ENCODE results near the gene PLVAP. TPM values are rescaled to one million over a fixed set of nuclear protein-coding genes. Genes with fewer than 3 reads are reported as not detected.
A peak's percentile ranks its signal among the peaks of the same experiment; 100 is the strongest.

Gene PLVAP
- total and polyA plus RNA-seq, 5 donors from 2014 or later, result not detected

DNA sequence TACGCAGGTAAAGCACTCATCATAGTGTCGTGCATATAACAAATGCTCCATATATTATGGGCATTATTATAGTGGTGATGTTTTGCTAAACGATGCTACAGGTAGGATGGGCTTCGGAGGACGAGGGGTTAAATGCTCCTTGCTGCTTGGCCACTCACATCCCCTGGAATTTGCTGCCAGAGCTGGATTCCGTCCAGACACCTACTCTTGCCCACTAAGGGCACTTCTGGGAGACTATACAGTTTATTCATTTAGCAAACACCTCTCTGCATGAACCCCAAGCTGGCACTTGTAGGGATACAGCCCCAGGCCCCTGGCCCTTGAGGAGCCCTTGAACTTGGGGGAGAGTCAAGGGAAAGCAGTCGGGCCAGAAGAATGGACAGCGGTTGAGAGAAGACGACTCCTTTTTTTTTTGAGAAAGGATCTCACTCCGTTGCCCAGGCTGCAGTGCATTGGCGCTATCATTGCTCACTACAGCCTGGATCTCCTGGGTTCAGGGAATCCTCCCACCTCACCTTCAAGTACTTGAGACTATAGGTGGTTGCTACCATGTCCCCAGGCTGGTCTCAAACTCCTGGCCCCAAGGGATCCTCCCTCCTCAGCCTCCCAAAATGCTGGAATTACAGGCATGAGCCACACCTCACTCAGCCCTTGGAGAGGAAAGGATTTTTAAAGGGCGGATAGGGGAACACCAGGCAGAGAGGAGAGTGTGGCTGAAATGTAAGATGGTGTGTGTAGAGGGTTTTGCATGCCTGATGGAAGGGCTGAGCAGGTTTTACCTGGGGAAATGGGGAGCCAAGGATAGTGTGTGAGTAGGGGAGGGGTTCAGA is 72.5 kb downstream of the PLVAP start:
- DNase-seq (no peak), ATAC-seq (ENCODE audit: low read depth in 2 of 2) (no peak)
- peak overlapping the region; percentile 44 for H3K4me3 ChIP-seq (ENCODE audit: low read depth, low read length)
- peak overlapping the region; percentile 88 for H3K27ac ChIP-seq (ENCODE audit: insufficient read depth, low read length, poor library complexity, severe bottlenecking)
- H3K27me3 Mint-ChIP-seq, result no peaks in the 10 kb centered on the region
- no peaks in the 10 kb centered on the region for H3K27me3 ChIP-seq (ENCODE audit: control insufficient read depth, insufficient read depth, low read length)
- H3K9me3 ChIP-seq (ENCODE audit: control insufficient read depth in 2 of 2, low read length in 2 of 2), result no peaks in the 10 kb centered on the region
- peaks cover 11 to 55% (median 27%) of the 10 kb centered on the region in 4 donors for H3K4me1 Mint-ChIP-seq
- no peaks in the 10 kb centered on the region for H3K36me3 ChIP-seq (ENCODE audit: control insufficient read depth, insufficient read depth, low read length)
- peak overlapping the region; percentile 92 to 96 (median 93) for H3K4me3 Mint-ChIP-seq
- no peaks in the 10 kb centered on the region for H3K9me3 Mint-ChIP-seq
- peak overlapping the region; percentile 73 to 95 (median 79) for H3K27ac Mint-ChIP-seq
- peaks cover 43% of the 10 kb centered on the region for H3K4me1 ChIP-seq (ENCODE audit: control insufficient read depth, insufficient read depth, low read length, poor library complexity, severe bottlenecking)
- peaks cover 5% of the 10 kb centered on the region for H3K36me3 Mint-ChIP-seq

GRCh38 chr19:17303940-17304267 is 73.2 kb downstream of the PLVAP start:
- Mint-ChIP-seq H3K9me3 (no peaks in the 10 kb centered on the region), H3K27ac (peak overlapping the region in 2 of 3 donors; percentile 14 to 58), H3K4me3 (peak overlapping the region; percentile 80 to 96 (median 84)), H3K27me3 (no peaks in the 10 kb centered on the region), H3K4me1 (peaks cover 6 to 48% (median 23%) of the 10 kb centered on the region in 4 donors), H3K36me3 (no peaks in the 10 kb centered on the region)
- Histone ChIP-seq H3K27ac (ENCODE audit: insufficient read depth, low read length, poor library complexity, severe bottlenecking) (peak overlapping the region; percentile 72), H3K4me1 (ENCODE audit: control insufficient read depth, insufficient read depth, low read length, poor library complexity, severe bottlenecking) (peaks cover 40% of the 10 kb centered on the region), H3K4me3 (ENCODE audit: low read depth, low read length) (peak overlapping the region; percentile 32), H3K27me3 (ENCODE audit: control insufficient read depth, insufficient read depth, low read length) (no peaks in the 10 kb centered on the region), H3K36me3 (ENCODE audit: control insufficient read depth, insufficient read depth, low read length) (no peaks in the 10 kb centered on the region), H3K9me3 (ENCODE audit: control insufficient read depth in 2 of 2, low read length in 2 of 2) (no peaks in the 10 kb centered on the region)
- no peak for ATAC-seq (ENCODE audit: low read depth in 2 of 2)
- no peak for DNase-seq

- peaks cover 40% of the 10 kb centered on the region for H3K4me1 ChIP-seq (ENCODE audit: control insufficient read depth, insufficient read depth, low read length, poor library complexity, severe bottlenecking)
- H3K4me1 Mint-ChIP-seq, result peaks cover 5 to 48% (median 22%) of the 10 kb centered on the region in 4 donors
- ATAC-seq (ENCODE audit: low read depth in 2 of 2) (peak; percentile 71), DNase-seq (peak; percentile 88 to 95 (median 89))
- H3K36me3 ChIP-seq (ENCODE audit: control insufficient read depth, insufficient read depth, low read length), result peaks cover 2% of the 10 kb centered on the region
- no peaks in the 10 kb centered on the region for H3K9me3 Mint-ChIP-seq
- H3K27me3 Mint-ChIP-seq, result no peaks in the 10 kb centered on the region
- peak within 1 kb of the TSS; percentile 32 for H3K4me3 ChIP-seq (ENCODE audit: low read depth, low read length)
- peak within 1 kb of the TSS; percentile 72 for H3K27ac ChIP-seq (ENCODE audit: insufficient read depth, low read length, poor library complexity, severe bottlenecking)
- H3K36me3 Mint-ChIP-seq, result peaks cover 1% of the 10 kb centered on the region
- H3K9me3 ChIP-seq (ENCODE audit: control insufficient read depth in 2 of 2, low read length in 2 of 2), result no peaks in the 10 kb centered on the region
- H3K27me3 ChIP-seq (ENCODE audit: control insufficient read depth, insufficient read depth, low read length), result no peaks in the 10 kb centered on the region
- H3K27ac Mint-ChIP-seq, result peak within 1 kb of the TSS; percentile 42 to 84 (median 58)
- H3K4me3 Mint-ChIP-seq, result peak within 1 kb of the TSS; percentile 80 to 96 (median 84)
Measured at GRCh38 chr19:17303167-17303939, 73.8 kb downstream of the PLVAP start, which contains the start of gene ABHD8. Gene ABHD8 (minus strand): TSS chr19:17303425. CDS start chr19:17301616, 1,809 bp downstream.

- H3K4me1 ChIP-seq (ENCODE audit: control insufficient read depth, insufficient read depth, low read length, poor library complexity, severe bottlenecking), result peaks cover 40% of the 10 kb centered on the region
- peak in 1 of 3 donors; percentile 21 for DNase-seq
- ATAC-seq (ENCODE audit: low read depth in 2 of 2), result no peak
- Mint-ChIP-seq H3K27me3 (no peaks in the 10 kb centered on the region), H3K36me3 (peaks cover 5% of the 10 kb centered on the region), H3K9me3 (no peaks in the 10 kb centered on the region), H3K4me3 (peak overlapping the region; percentile 80 to 96 (median 82)), H3K27ac (peak overlapping the region in 2 of 3 donors; percentile 42 to 54), H3K4me1 (peaks cover 5 to 43% (median 20%) of the 10 kb centered on the region in 4 donors)
- no peaks in the 10 kb centered on the region for H3K9me3 ChIP-seq (ENCODE audit: control insufficient read depth in 2 of 2, low read length in 2 of 2)
- H3K36me3 ChIP-seq (ENCODE audit: control insufficient read depth, insufficient read depth, low read length), result peaks cover 4% of the 10 kb centered on the region
- H3K27ac ChIP-seq (ENCODE audit: insufficient read depth, low read length, poor library complexity, severe bottlenecking), result peak overlapping the region; percentile 72
- no peaks in the 10 kb centered on the region for H3K27me3 ChIP-seq (ENCODE audit: control insufficient read depth, insufficient read depth, low read length)
- H3K4me3 ChIP-seq (ENCODE audit: low read depth, low read length), result no peak overlapping the region
Measured at GRCh38 chr19:17302391-17303166, 74.6 kb downstream of the PLVAP start.

Other genes starting within 250 kb of the PLVAP start
- 27.1 TPM for gene USE1, start 162.0 kb downstream of the PLVAP start, total RNA-seq
- gene USE1, start 162.0 kb downstream of the PLVAP start, polyA plus RNA-seq, result 10 to 100 TPM; 43.9 to 53.7 (median 50.1) TPM
- gene OCEL1, start 151.1 kb downstream of the PLVAP start, total RNA-seq, result 23.3 TPM
- gene OCEL1, start 151.1 kb downstream of the PLVAP start, polyA plus RNA-seq, result 10 to 100 TPM; 34.0 to 51.0 (median 47.1) TPM
- gene NR2F6, start 131.4 kb downstream of the PLVAP start, total RNA-seq, result 0.52 TPM
- gene NR2F6, start 131.4 kb downstream of the PLVAP start, polyA plus RNA-seq, result 1 to 10 TPM in 2 of 4 donors, under 1 TPM in 2; 0.81 to 3.2 (median 1.5) TPM
- not detected for gene USHBP1, start 112.6 kb downstream of the PLVAP start, total RNA-seq
- gene USHBP1, start 112.6 kb downstream of the PLVAP start, polyA plus RNA-seq, result not detected
- gene BABAM1, start 109.9 kb downstream of the PLVAP start, total RNA-seq, result 82.3 TPM
- gene BABAM1, start 109.9 kb downstream of the PLVAP start, polyA plus RNA-seq, result 100 to 1,000 TPM; 111 to 140 (median 124) TPM
- 1.8 TPM for gene ANKLE1, start 95.4 kb downstream of the PLVAP start, total RNA-seq
- gene ANKLE1, start 95.4 kb downstream of the PLVAP start, polyA plus RNA-seq, result 1 to 10 TPM in 2 of 4 donors, under 1 TPM in 2; 0.15 to 1.0 (median 0.96) TPM
- gene ABHD8, start 73.9 kb downstream of the PLVAP start, total RNA-seq, result 5.1 TPM
- gene ABHD8, start 73.9 kb downstream of the PLVAP start, polyA plus RNA-seq, result 1 to 10 TPM; 5.6 to 8.7 (median 6.4) TPM
- gene MRPL34, start 71.5 kb downstream of the PLVAP start, total RNA-seq, result 37.1 TPM
- 100 to 1,000 TPM; 223 to 248 (median 236) TPM for gene MRPL34, start 71.5 kb downstream of the PLVAP start, polyA plus RNA-seq
- gene DDA1, start 67.8 kb downstream of the PLVAP start, total RNA-seq, result 43.8 TPM
- 10 to 100 TPM; 26.7 to 38.6 (median 32.0) TPM for gene DDA1, start 67.8 kb downstream of the PLVAP start, polyA plus RNA-seq
- 17.8 TPM for gene ANO8, start 42.5 kb downstream of the PLVAP start, total RNA-seq
- under 1 TPM in 3 of 4 donors, not detected in 1; 0.06 to 0.11 (median 0.08) TPM for gene ANO8, start 42.5 kb downstream of the PLVAP start, polyA plus RNA-seq
- gene GTPBP3, start 39.8 kb downstream of the PLVAP start, total RNA-seq, result 26.1 TPM
- gene GTPBP3, start 39.8 kb downstream of the PLVAP start, polyA plus RNA-seq, result 1 to 10 TPM; 5.2 to 9.4 (median 8.7) TPM
- gene CCDC194, start 16.9 kb upstream of the PLVAP start, total RNA-seq, result 1.3 TPM
- gene CCDC194, start 16.9 kb upstream of the PLVAP start, polyA plus RNA-seq, result not detected
- 45.6 TPM for gene BST2, start 28.3 kb upstream of the PLVAP start, total RNA-seq
- 100 to 1,000 TPM; 155 to 175 (median 158) TPM for gene BST2, start 28.3 kb upstream of the PLVAP start, polyA plus RNA-seq
- gene MVB12A, start 42.7 kb upstream of the PLVAP start, total RNA-seq, result 26.7 TPM
- 10 to 100 TPM; 30.1 to 48.6 (median 38.4) TPM for gene MVB12A, start 42.7 kb upstream of the PLVAP start, polyA plus RNA-seq
- gene TMEM221, start 71.3 kb upstream of the PLVAP start, total RNA-seq, result not detected
- under 1 TPM in 1 of 4 donors, not detected in 3; 0.16 TPM for gene TMEM221, start 71.3 kb upstream of the PLVAP start, polyA plus RNA-seq
- gene NXNL1, start 83.6 kb upstream of the PLVAP start, total RNA-seq, result not detected
- gene NXNL1, start 83.6 kb upstream of the PLVAP start, polyA plus RNA-seq, result not detected
- gene SLC27A1, start 93.2 kb upstream of the PLVAP start, total RNA-seq, result 4.6 TPM
- 1 to 10 TPM; 3.9 to 5.2 (median 4.1) TPM for gene SLC27A1, start 93.2 kb upstream of the PLVAP start, polyA plus RNA-seq
- gene PGLS, start 134.3 kb upstream of the PLVAP start, total RNA-seq, result 49.9 TPM
- 10 to 100 TPM; 60.5 to 76.0 (median 63.8) TPM for gene PGLS, start 134.3 kb upstream of the PLVAP start, polyA plus RNA-seq
- 40.6 TPM for gene COLGALT1, start 178.3 kb upstream of the PLVAP start, total RNA-seq
- gene COLGALT1, start 178.3 kb upstream of the PLVAP start, polyA plus RNA-seq, result 10 to 100 TPM; 17.1 to 18.9 (median 17.8) TPM